Loucy (cell line): ENCODE data around the gene ZNF22.

Experiments
- H2AFZ ChIP-seq: fragments of 200-600 bp; sonication (generic); 2 replicates; pipeline ENCODE4 v1.6.0; 2016; ENCODE audit warnings: antibody characterized with exemption, mild to moderate bottlenecking, low read length, moderate library complexity
- H3F3A ChIP-seq: fragments of 200-600 bp; 2 replicates; pipeline ENCODE4 v1.6.0; 2016; ENCODE audit warnings: antibody characterized with exemption, low read depth, mild to moderate bottlenecking
- H3K27me3 ChIP-seq: fragments of 200-600 bp; sonication (generic); 2 replicates; pipeline ENCODE4 v1.6.1; 2014; ENCODE audit warnings: low read length, mild to moderate bottlenecking; ENCODE audit not compliant: insufficient read depth, poor library complexity, severe bottlenecking
- H3K36me3 ChIP-seq: fragments of 200-600 bp; sonication (generic); 2 replicates; pipeline ENCODE4 v1.6.1; 2016; ENCODE audit warnings: low read length; ENCODE audit not compliant: insufficient read depth
- H3K4me1 ChIP-seq: fragments of 200-600 bp; sonication (generic); 2 replicates; pipeline ENCODE4 v1.5.1; 2014; ENCODE audit warnings: low read length, mild to moderate bottlenecking; ENCODE audit not compliant: insufficient read depth, poor library complexity, severe bottlenecking
- H3K4me2 ChIP-seq: fragments of 200-600 bp; sonication (generic); 2 replicates; pipeline ENCODE4 v1.6.0; 2014; ENCODE audit warnings: antibody characterized with exemption, low read length, low read depth, mild to moderate bottlenecking; ENCODE audit not compliant: poor library complexity, severe bottlenecking
- H3K4me3 ChIP-seq: fragments of 200-600 bp; sonication (generic); 2 replicates; pipeline ENCODE4 v1.5.1; 2014; ENCODE audit warnings: low read length, mild to moderate bottlenecking, mixed read lengths; ENCODE audit not compliant: poor library complexity, severe bottlenecking
- H3K79me2 ChIP-seq: fragments of 200-600 bp; sonication (generic); 2 replicates; pipeline ENCODE4 v1.6.1; 2014; ENCODE audit warnings: low read length; ENCODE audit not compliant: insufficient read depth
- H3K9ac ChIP-seq: fragments of 200-600 bp; sonication (generic); 2 replicates; pipeline ENCODE4 v1.6.0; 2014; ENCODE audit warnings: mild to moderate bottlenecking, low read depth, low read length, moderate library complexity; ENCODE audit not compliant: poor library complexity, severe bottlenecking
- H3K9me2 ChIP-seq: fragments of 200-600 bp; sonication (generic); replicated peaks from 2 replicates; pipeline ENCODE4 v1.6.1; 2016; ENCODE audit warnings: low read depth, low read length, mixed read lengths
- H3K9me3 ChIP-seq: fragments of 200-600 bp; sonication (generic); 2 replicates; pipeline ENCODE4 v1.6.1; 2014; ENCODE audit warnings: mild to moderate bottlenecking, antibody characterized with exemption, low read length, low read depth; ENCODE audit not compliant: insufficient read depth
- H4K20me1 ChIP-seq: fragments of 200-600 bp; sonication (generic); 2 replicates; pipeline ENCODE4 v1.6.0; 2014; ENCODE audit warnings: antibody characterized with exemption, low read length, mild to moderate bottlenecking; ENCODE audit not compliant: insufficient read depth, poor library complexity, severe bottlenecking
- CTCF ChIP-seq: fragments of 200-600 bp; sonication (generic); conservative IDR thresholded peaks from 2 replicates; pipeline ENCODE4 v1.5.1; 2014; ENCODE audit warnings: mild to moderate bottlenecking, antibody characterized with exemption, low read length
- EZH2phosphoT487 ChIP-seq: fragments of 200-600 bp; IDR thresholded peaks from 2 replicates; pipeline ENCODE4 v1.6.1; 2018; ENCODE audit warnings: antibody characterized with exemption, mild to moderate bottlenecking, moderate library complexity, borderline replicate concordance

Gene ZNF22

DNA sequence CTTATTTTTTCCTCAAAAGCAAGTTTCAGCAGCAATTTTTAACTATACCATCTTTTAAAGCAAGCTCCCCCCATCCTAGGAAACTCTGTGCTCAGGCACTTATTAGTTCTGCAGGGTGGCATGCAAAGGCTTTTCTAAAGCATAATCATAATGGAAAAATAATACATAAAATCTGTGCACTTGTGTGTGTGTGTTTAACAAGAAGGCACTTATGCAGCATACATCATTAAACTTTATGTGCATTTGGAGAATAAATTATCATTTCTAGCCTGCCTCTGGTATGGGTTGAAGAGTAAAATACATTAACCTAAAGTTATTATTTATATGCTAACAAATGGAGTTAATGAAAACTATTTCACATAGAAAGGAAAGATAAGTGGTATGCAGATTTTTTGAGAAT, 46.7 kb upstream of the ZNF22 start:
- Histone ChIP-seq H2AFZ (no peak overlapping the region), H4K20me1 (no peaks in the 10 kb centered on the region), H3K4me3 (no peak overlapping the region), H3K9ac (no peak overlapping the region), H3K9me3 (no peaks in the 10 kb centered on the region), H3K4me1 (peaks cover 11% of the 10 kb centered on the region), H3K36me3 (no peaks in the 10 kb centered on the region), H3K9me2 (no peaks in the 10 kb centered on the region), H3K27me3 (no peaks in the 10 kb centered on the region), H3K79me2 (peaks cover 8% of the 10 kb centered on the region; the same call in 1 of the 2 replicates), H3F3A (no peaks in the 10 kb centered on the region), H3K4me2 (no peak overlapping the region)
- no peak for TF ChIP-seq EZH2phosphoT487
- no peak for TF ChIP-seq CTCF

GRCh38 chr10:44954962-44955361, 45.8 kb upstream of the ZNF22 start:
- no peak overlapping the region for H3K4me3 ChIP-seq
- peaks cover 10% of the 10 kb centered on the region; the same call in 1 of the 2 replicates for H3K79me2 ChIP-seq
- no peaks in the 10 kb centered on the region for H3K27me3 ChIP-seq
- H3K9me3 ChIP-seq, result no peaks in the 10 kb centered on the region
- TF ChIP-seq EZH2phosphoT487, result no peak
- no peak for TF ChIP-seq CTCF
- no peaks in the 10 kb centered on the region for H3K9me2 ChIP-seq
- peaks cover 14% of the 10 kb centered on the region for H3K4me1 ChIP-seq
- no peak overlapping the region for H3K9ac ChIP-seq
- no peaks in the 10 kb centered on the region for H4K20me1 ChIP-seq
- no peaks in the 10 kb centered on the region for H3K36me3 ChIP-seq
- no peaks in the 10 kb centered on the region for H3F3A ChIP-seq
- H3K4me2 ChIP-seq, result no peak overlapping the region
- H2AFZ ChIP-seq, result no peak overlapping the region

GRCh38 chr10:44955413-44956070, 45.2 kb upstream of the ZNF22 start:
- H3F3A ChIP-seq, result no peaks in the 10 kb centered on the region
- H3K9ac ChIP-seq, result no peak overlapping the region
- no peaks in the 10 kb centered on the region for H4K20me1 ChIP-seq
- H3K4me3 ChIP-seq, result no peak overlapping the region
- H3K36me3 ChIP-seq, result no peaks in the 10 kb centered on the region
- no peaks in the 10 kb centered on the region for H3K27me3 ChIP-seq
- TF ChIP-seq CTCF (no peak), EZH2phosphoT487 (no peak)
- H3K9me2 ChIP-seq, result no peaks in the 10 kb centered on the region
- H3K4me2 ChIP-seq, result no peak overlapping the region
- H3K9me3 ChIP-seq, result no peaks in the 10 kb centered on the region
- H2AFZ ChIP-seq, result no peak overlapping the region
- H3K4me1 ChIP-seq, result peaks cover 20% of the 10 kb centered on the region
- H3K79me2 ChIP-seq, result peaks cover 10% of the 10 kb centered on the region; the same call in 1 of the 2 replicates
